GM06990 (cell line): Measurements from ENCODE around the gene VAV1.

Experiments
- DNase-seq: peaks from one replicate; pipeline ENCODE4 v3.0.0-alpha.2; 2011; ENCODE audit not compliant: insufficient read length; ENCODE audit errors: extremely low read depth
- H3K27me3 ChIP-seq: replicated peaks from 2 replicates; pipeline ENCODE4 v1.6.0; 2011; ENCODE audit warnings: low read length; ENCODE audit not compliant: control insufficient read depth, insufficient read depth
- H3K36me3 ChIP-seq: 2 replicates; pipeline ENCODE4 v1.5.1; 2011; ENCODE audit warnings: low read length; ENCODE audit not compliant: control insufficient read depth, insufficient read depth
- H3K4me3 ChIP-seq: replicated peaks from 2 replicates; pipeline ENCODE4 v1.5.1; 2011; ENCODE audit warnings: low read depth, mild to moderate bottlenecking, control low read depth, low read length
- TF ChIP-seq, protein P1 (sequence below): IDR thresholded peaks from 2 replicates; pipeline ENCODE4 v1.5.1; 2011; ENCODE audit warnings: low read length, control low read depth, mild to moderate bottlenecking, inconsistent platforms; ENCODE audit not compliant: insufficient read depth, poor library complexity, severe bottlenecking

The VAV1 gene

DNA sequence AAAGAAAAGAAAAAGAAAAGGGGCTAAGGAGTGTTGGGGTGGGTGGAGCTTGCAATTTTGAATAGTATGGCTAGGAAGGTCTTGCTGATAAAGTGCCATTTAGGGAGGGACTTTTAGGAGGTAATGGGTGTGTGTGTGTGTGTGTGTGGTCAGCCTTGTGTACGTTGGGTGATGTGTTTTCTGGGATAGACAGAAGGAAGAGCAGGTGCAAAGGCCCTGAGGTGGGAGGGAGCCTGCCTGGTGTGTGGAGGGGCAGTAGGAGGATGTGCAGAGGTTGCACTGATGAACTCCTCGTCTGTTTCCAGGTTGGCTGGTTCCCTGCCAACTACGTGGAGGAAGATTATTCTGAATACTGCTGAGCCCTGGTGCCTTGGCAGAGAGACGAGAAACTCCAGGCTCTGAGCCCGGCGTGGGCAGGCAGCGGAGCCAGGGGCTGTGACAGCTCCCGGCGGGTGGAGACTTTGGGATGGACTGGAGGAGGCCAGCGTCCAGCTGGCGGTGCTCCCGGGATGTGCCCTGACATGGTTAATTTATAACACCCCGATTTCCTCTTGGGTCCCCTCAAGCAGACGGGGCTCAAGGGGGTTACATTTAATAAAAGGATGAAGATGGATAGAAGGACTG lies 84.4 kb downstream of the VAV1 start:
- DNase-seq = no peak
- Histone ChIP-seq H3K27me3 (no peaks in the 10 kb centered on the region), H3K36me3 (peaks cover 19% of the 10 kb centered on the region), H3K4me3 (no peak overlapping the region)
- TF ChIP-seq, protein P1, sequence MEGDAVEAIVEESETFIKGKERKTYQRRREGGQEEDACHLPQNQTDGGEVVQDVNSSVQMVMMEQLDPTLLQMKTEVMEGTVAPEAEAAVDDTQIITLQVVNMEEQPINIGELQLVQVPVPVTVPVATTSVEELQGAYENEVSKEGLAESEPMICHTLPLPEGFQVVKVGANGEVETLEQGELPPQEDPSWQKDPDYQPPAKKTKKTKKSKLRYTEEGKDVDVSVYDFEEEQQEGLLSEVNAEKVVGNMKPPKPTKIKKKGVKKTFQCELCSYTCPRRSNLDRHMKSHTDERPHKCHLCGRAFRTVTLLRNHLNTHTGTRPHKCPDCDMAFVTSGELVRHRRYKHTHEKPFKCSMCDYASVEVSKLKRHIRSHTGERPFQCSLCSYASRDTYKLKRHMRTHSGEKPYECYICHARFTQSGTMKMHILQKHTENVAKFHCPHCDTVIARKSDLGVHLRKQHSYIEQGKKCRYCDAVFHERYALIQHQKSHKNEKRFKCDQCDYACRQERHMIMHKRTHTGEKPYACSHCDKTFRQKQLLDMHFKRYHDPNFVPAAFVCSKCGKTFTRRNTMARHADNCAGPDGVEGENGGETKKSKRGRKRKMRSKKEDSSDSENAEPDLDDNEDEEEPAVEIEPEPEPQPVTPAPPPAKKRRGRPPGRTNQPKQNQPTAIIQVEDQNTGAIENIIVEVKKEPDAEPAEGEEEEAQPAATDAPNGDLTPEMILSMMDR = no peak

DNA sequence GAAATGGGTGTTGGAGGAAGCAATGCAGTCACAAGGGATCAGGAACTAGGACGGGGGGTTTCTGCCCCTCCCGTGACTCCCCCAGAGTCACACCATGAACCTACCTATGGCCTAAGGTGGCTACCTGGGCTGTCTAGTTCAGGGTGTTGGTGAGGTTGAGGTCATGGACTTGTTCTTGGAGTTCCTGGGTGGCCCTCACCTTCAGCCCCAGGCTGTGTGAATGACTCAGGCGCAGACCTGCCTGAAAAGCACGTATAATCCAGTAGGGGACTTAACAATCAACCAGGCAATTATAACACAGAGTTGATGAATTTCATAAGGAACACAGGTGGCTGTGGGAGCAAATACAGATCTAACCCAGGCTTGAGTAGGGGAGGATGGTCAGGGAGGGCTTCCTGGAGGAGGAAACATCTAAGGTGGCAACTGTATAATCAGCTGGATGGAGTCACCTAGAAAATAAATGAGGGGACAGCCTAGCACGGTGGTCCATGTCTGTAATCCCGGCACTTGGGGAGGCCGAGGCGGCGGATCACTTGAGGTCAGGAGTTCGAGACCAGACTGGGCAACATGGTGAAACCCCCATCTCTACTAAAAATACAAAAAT lies 89.3 kb downstream of the VAV1 start:
- no peak for DNase-seq
- TF ChIP-seq, protein P1 = no peak
- Histone ChIP-seq H3K36me3 (peaks cover 6% of the 10 kb centered on the region), H3K27me3 (no peaks in the 10 kb centered on the region), H3K4me3 (no peak overlapping the region)

DNA sequence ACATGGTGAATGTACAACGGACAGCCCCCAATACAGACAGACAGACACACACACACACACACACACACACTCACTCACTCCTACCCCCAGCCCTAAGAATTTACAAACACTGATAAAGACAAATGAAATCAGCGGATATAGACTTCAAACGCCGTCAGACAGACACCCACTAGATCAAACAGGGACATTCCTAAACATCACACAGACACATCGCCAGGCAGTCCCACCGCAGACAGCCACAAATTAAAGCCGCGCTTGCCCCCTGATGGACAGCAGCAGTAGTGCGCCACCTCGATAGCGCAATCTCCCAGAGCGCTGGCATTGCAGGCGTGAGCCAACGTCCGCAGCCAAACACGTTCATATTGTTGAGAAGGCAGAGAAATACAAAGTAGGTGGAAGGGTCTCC lies 90.2 kb downstream of the VAV1 start:
- peak; percentile 86 for DNase-seq
- H3K4me3 ChIP-seq = peak overlapping the region; percentile 42

DNA sequence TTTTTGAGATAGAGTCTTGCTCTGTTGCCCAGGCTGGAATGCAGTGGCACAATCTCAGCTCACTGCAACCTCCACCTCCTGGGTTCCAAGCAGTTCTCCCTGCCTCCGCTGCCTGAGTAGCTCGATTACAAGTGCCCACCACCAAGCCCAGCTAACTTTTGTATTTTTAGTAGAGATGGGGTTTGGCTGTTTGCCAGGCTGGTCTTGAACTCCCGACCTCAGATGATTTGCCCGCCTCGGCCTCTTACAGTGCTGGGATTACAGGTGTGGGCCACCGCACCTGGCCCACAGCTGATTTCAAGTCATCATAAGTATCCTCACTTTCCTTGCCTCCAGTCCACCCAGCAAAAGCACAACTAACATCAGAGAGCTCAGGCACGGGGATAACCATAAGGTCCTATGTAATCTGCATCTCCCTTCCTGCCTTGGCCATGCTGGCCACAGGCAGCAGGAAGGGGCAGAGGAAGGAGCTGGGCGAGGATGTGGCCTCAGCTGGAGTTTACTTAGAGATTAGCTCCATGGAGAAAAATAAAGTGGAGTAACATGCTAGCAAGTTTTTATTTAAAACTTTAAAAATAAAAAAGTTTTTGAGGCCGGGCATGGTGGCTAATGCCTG lies 91.9 kb downstream of the VAV1 start:
- no peak overlapping the region for H3K4me3 ChIP-seq
- no peaks in the 10 kb centered on the region for H3K36me3 ChIP-seq
- DNase-seq = no peak
- no peaks in the 10 kb centered on the region for H3K27me3 ChIP-seq
- TF ChIP-seq, protein P1 = no peak

More for the DNA sequence above, 90.2 kb downstream of the VAV1 start:
- no peaks in the 10 kb centered on the region for H3K27me3 ChIP-seq
- TF ChIP-seq, protein P1 = peak; percentile 83
- H3K36me3 ChIP-seq = no peaks in the 10 kb centered on the region

DNA sequence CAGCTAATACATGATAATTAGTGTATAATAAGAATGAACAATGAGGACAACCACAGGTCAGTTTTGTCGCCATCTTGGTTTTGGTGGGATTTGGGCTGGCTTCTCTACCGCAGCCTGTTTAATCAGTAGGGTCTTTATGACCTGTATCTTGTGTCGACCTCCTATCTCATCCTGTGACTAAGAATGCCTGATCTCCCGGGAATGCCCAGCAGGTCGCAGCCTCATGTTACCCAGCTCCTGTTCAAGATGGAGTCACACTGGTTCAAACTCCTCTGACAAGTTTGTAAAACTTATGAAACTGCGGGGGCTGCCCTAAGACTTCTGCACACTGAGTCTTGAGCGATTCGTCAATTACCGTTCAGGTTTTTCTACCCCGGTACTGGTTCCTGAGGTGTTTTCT lies 93.3 kb downstream of the VAV1 start:
- TF ChIP-seq, protein P1 = no peak
- Histone ChIP-seq H3K36me3 (no peaks in the 10 kb centered on the region), H3K4me3 (no peak overlapping the region), H3K27me3 (no peaks in the 10 kb centered on the region)
- DNase-seq = no peak
